B cell (primary cell): ENCODE measurements around the gene FBLIM1. TPM values are rescaled to one million over a fixed set of nuclear protein-coding genes. Genes with fewer than 3 reads are reported as not detected.

Source experiments
- ATAC-seq: fragments of 200-7000 bp; cut with Tn5 transposase; one replicate; pipeline ENCODE4 v1.10.0; 2021; ENCODE audit warnings: low read depth, mild to moderate bottlenecking, moderate number of reproducible peaks, moderate library complexity
- CTCF ChIA-PET: fragments of 350-600 bp; sonication (Branson Sonifier 250); formaldehyde crosslinking; loops from one replicate; lab custom pipeline; 2021; ENCODE audit warnings: antibody characterized with exemption, inconsistent platforms; lab: Charles Lee
- POLR2A ChIA-PET: fragments of 350-600 bp; sonication (Branson Sonifier 250); formaldehyde crosslinking; loops from one replicate; lab custom pipeline; 2021; ENCODE audit warnings: antibody characterized with exemption; lab: Charles Lee
- DNase-seq: peaks from one replicate; pipeline ENCODE4 v3.0.0; 2013
- H2AFZ ChIP-seq: 2 replicates; pipeline ENCODE4 v1.6.1; 2012; ENCODE audit warnings: mild to moderate bottlenecking, low read depth, low read length; ENCODE audit not compliant: insufficient read depth, poor library complexity, severe bottlenecking
- H3K27ac ChIP-seq, 2 donors: 1 replicate in 1 of 2; 2 replicates in 1 of 2; pipeline ENCODE4 v1.5.1; 2012 to 2013; ENCODE audit warnings: low read length in 2 of 2, mild to moderate bottlenecking in 2 of 2, moderate library complexity in 1 of 2
- H3K27me3 ChIP-seq, 4 experiments: fragments of 200-600 bp in 1 of 4; sonication (generic) in 1 of 4; replicated peaks in 1 of 4; 1 replicate in 2 of 4; 2 replicates in 2 of 4; pipeline versions ENCODE4 v1.6.1 to v1.7.0; 2013 to 2016; ENCODE audit warnings: low read length in 3 of 4, mild to moderate bottlenecking in 2 of 4, mixed read lengths in 1 of 4, moderate library complexity in 1 of 4; ENCODE audit not compliant: insufficient read depth in 4 of 4, control insufficient read depth in 3 of 4; ENCODE audit errors: control extremely low read depth in 1 of 4
- H3K36me3 ChIP-seq, 2 experiments: replicated peaks in 1 of 2; 1 replicate in 1 of 2; 2 replicates in 1 of 2; pipeline versions ENCODE4 v1.6.1 to v1.7.1; 2013; ENCODE audit warnings: low read length in 1 of 2; ENCODE audit not compliant: insufficient read depth in 2 of 2, control insufficient read depth in 1 of 2; ENCODE audit errors: control extremely low read depth in 1 of 2, extremely low read depth in 1 of 2
- H3K4me1 ChIP-seq, 2 donors: fragments of 200-600 bp in 1 of 2; sonication (generic) in 1 of 2; 1 replicate in 1 of 2; 2 replicates in 1 of 2; pipeline versions ENCODE4 v1.5.1 to v1.6.1; 2013 to 2017; ENCODE audit warnings: low read length in 2 of 2; ENCODE audit not compliant: control insufficient read depth in 2 of 2, insufficient read depth in 2 of 2
- H3K4me2 ChIP-seq: replicated peaks from 2 replicates; pipeline ENCODE3; 2012; ENCODE audit warnings: mild to moderate bottlenecking, low read depth, low read length; ENCODE audit not compliant: poor library complexity, severe bottlenecking
- H3K4me3 ChIP-seq, 5 experiments: fragments of 200-600 bp in 1 of 5; sonication (generic) in 1 of 5; 1 replicate in 3 of 5; 2 replicates in 2 of 5; pipeline versions ENCODE4 v1.5.1 to v1.7.0; 2011 to 2016; ENCODE audit warnings: low read length in 4 of 5, mild to moderate bottlenecking in 4 of 5, low read depth in 2 of 5, control low read depth in 1 of 5, moderate library complexity in 1 of 5; ENCODE audit not compliant: insufficient read depth in 1 of 5; ENCODE audit errors: control extremely low read depth in 1 of 5, extremely low read depth in 1 of 5
- H3K79me2 ChIP-seq: fragments of 200-600 bp; sonication (generic); one replicate; pipeline ENCODE4 v1.6.0; 2016; ENCODE audit warnings: low read length; ENCODE audit not compliant: control insufficient read depth, insufficient read depth
- H3K9ac ChIP-seq: fragments of 200-600 bp; sonication (generic); 2 replicates; pipeline ENCODE4 v1.6.1; 2017; ENCODE audit warnings: mild to moderate bottlenecking, low read length, moderate library complexity
- H3K9me3 ChIP-seq, 3 donors: one replicate each; pipeline versions ENCODE4 v1.6.1 to v1.7.1; 2013; ENCODE audit warnings: low read length in 2 of 3; ENCODE audit not compliant: control insufficient read depth in 2 of 3, insufficient read depth in 1 of 3; ENCODE audit errors: control extremely low read depth in 1 of 3
- H4K20me1 ChIP-seq: 2 replicates; pipeline ENCODE4 v1.6.0; 2012; ENCODE audit warnings: mild to moderate bottlenecking, low read length; ENCODE audit not compliant: insufficient read depth, control insufficient read depth, poor library complexity, severe bottlenecking
- H3K27ac Mint-ChIP-seq: one replicate; pipeline ENCODE4 v1.8.0; 2021; ENCODE audit warnings: mixed read lengths
- H3K27me3 Mint-ChIP-seq: one replicate; pipeline ENCODE4 v1.8.0; 2021; ENCODE audit warnings: mixed read lengths
- H3K4me1 Mint-ChIP-seq: one replicate; pipeline ENCODE4 v1.8.0; 2021; ENCODE audit warnings: mixed read lengths
- H3K4me3 Mint-ChIP-seq: one replicate; pipeline ENCODE4 v1.8.0; 2021; ENCODE audit warnings: mixed read lengths
- H3K9me3 Mint-ChIP-seq: one replicate; pipeline ENCODE4 v1.8.0; 2022; ENCODE audit warnings: mixed read lengths; ENCODE audit not compliant: insufficient read depth
- CTCF ChIP-seq: fragments of 200-600 bp; IDR thresholded peaks from one replicate; pipeline ENCODE4 v1.8.0; 2022; ENCODE audit warnings: antibody characterized with exemption, mild to moderate bottlenecking
- EZH2 ChIP-seq: IDR thresholded peaks from 2 replicates; pipeline ENCODE4 v1.6.1; 2012; ENCODE audit warnings: borderline replicate concordance, low read depth, mild to moderate bottlenecking, moderate library complexity, low read length; ENCODE audit not compliant: insufficient read depth, poor library complexity, severe bottlenecking
- WGBS: methylation state at CpG from one replicate; pipeline ENCODE4 v1.1.5; 2013; ENCODE audit warnings: missing lambda C conversion rate; ENCODE audit not compliant: insufficient coverage; 5-methylcytosine and 5-hydroxymethylcytosine counted together
- intact Hi-C: fragments of 100-400 bp; cut with micrococcal nuclease; formaldehyde crosslinking; loops from one replicate; pipeline ENCODE4 v1.10.0; 2022
- polyA plus RNA-seq: library from polyadenylated mRNA; depleted of rRNA; stranded (reverse); fragments of >200 nt; gene quantifications from 2 replicates; pipeline ENCODE4 v1.2.3, GENCODE V29; 2012
- total RNA-seq, 2 donors: library from RNA; stranded (reverse); fragments of 120-200 nt in 1 of 2; gene quantifications; 1 replicate in 1 of 2; 2 replicates in 1 of 2; pipeline versions ENCODE4 v1.2.3 to v1.2.4, GENCODE V29; 2013 to 2022

The FBLIM1 gene
- total and polyA plus RNA-seq, 2 donors (not counting 1 experiment from before 2014, with no cell fraction given), result not detected

- no peaks in the 10 kb centered on the region for H4K20me1 ChIP-seq
- 65% methylated on average over 6 of the region's 12 CpGs for WGBS
- POLR2A ChIA-PET, result interaction anchor here (0.7 kb wide), 2 partner anchors 519 to 991 kb away, joined by 3 read pairs; no protein-coding TSS in a partner anchor
- intact Hi-C loops, result no loop called here
- peak; percentile 42 for DNase-seq
- no peaks in the 10 kb centered on the region for H3K27me3 ChIP-seq
- peaks cover 0 to 41% of the 10 kb centered on the region in 2 experiments for H3K36me3 ChIP-seq
- TF ChIP-seq EZH2, result no peak
- no peak for TF ChIP-seq CTCF
- H3K9me3 ChIP-seq, result no peaks in the 10 kb centered on the region
- H3K79me2 ChIP-seq, result no peaks in the 10 kb centered on the region
- peak overlapping the region; percentile 53 for H3K27ac Mint-ChIP-seq
- no peaks in the 10 kb centered on the region for H3K4me1 Mint-ChIP-seq
- no peaks in the 10 kb centered on the region for H3K9me3 Mint-ChIP-seq
- H3K4me3 ChIP-seq, result no peak overlapping the region
- no peak overlapping the region for H3K4me2 ChIP-seq
- H3K27me3 Mint-ChIP-seq, result no peaks in the 10 kb centered on the region
- peak; percentile 44 for ATAC-seq
- no peak overlapping the region for H2AFZ ChIP-seq
- H3K9ac ChIP-seq, result no peak overlapping the region
- peaks cover 0 to 3% of the 10 kb centered on the region in 2 donors for H3K4me1 ChIP-seq
- no peak overlapping the region for H3K4me3 Mint-ChIP-seq
- CTCF ChIA-PET, result no interaction called here
- H3K27ac ChIP-seq, result no peak overlapping the region
Observed at GRCh38 chr1:15735304-15736037, 23.1 kb upstream of the FBLIM1 start.
